Colonic mucosa (tissue), 4 donors: ENCODE measurements around the gene TM9SF1. TPM values are rescaled to one million over a fixed set of nuclear protein-coding genes. Genes with fewer than 3 reads are reported as not detected.

ENCODE experiments used
- DNase-seq: peaks from one replicate; pipeline ENCODE4 v3.0.0-alpha.2; 2020
- H3K27ac ChIP-seq: fragments of 200-600 bp; one replicate; pipeline ENCODE4 v1.8.0; 2021
- H3K27me3 ChIP-seq: fragments of 200-600 bp; one replicate; pipeline ENCODE4 v1.8.0; 2021
- H3K36me3 ChIP-seq: fragments of 200-600 bp; one replicate; pipeline ENCODE4 v1.8.0; 2021
- H3K4me1 ChIP-seq: fragments of 200-600 bp; one replicate; pipeline ENCODE4 v1.8.0; 2021; ENCODE audit warnings: mild to moderate bottlenecking
- H3K4me3 ChIP-seq: fragments of 200-600 bp; one replicate; pipeline ENCODE4 v1.8.0; 2021
- H3K9ac ChIP-seq, 2 donors: one replicate each; pipeline ENCODE4 v1.7.0; 2013; ENCODE audit warnings: control low read depth in 2 of 2, low read depth in 2 of 2, low read length in 2 of 2
- H3K9me3 ChIP-seq: fragments of 200-600 bp; one replicate; pipeline ENCODE4 v1.8.0; 2021
- CTCF ChIP-seq: fragments of 200-600 bp; IDR thresholded peaks from one replicate; pipeline ENCODE4 v1.8.0; 2022; ENCODE audit warnings: antibody characterized with exemption, mild to moderate bottlenecking
- intact Hi-C: fragments of 100-400 bp; cut with DNase I; formaldehyde crosslinking; loops from one replicate; pipeline ENCODE4 v1.14.1; 2022
- total RNA-seq, 2 donors: library from RNA; stranded (reverse); fragmentation: NEBNext Ultra II Directional in 1 of 2; extraction: Animal tissue kit (Norgen Biotek cat#: 25700) in 1 of 2; gene quantifications; one replicate each; pipeline ENCODE4 v1.2.1, GENCODE V29; 2021
- donor health status: healthy.
- donor health status: DM: no; HTN: no; CAD: no.
- donor health status: DM: no; HTN: no; CAD: no.

Gene TM9SF1
- total RNA-seq, 2 donors from 2014 or later, result 58.8 to 65.6 TPM

DNA sequence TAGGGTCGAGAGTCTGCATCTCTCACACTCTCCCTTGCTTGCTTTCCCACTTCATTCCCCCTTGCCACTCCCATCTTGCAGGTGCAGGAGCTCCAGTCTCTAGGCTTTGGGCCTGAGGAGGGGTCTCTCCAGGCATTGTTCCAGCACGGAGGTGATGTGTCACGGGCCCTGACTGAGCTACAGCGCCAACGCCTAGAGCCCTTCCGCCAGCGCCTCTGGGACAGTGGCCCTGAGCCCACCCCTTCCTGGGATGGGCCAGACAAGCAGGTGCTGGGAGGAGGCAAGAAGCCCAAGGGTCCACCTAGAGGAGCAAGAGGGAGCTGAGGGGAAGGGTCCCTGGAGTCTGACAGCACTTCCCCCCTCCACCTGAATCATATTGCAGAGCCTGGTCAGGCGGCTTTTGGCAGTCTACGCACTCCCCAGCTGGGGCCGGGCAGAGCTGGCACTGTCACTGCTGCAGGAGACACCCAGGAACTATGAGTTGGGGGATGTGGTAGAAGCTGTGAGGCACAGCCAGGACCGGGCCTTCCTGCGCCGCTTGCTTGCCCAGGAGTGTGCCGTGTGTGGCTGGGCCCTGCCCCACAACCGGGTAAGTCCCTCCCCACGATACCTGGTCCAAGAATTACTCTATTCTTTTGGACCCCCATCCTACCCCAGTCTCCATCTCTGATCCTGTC lies 43.7 kb downstream of the TM9SF1 start:
- no peaks in the 10 kb centered on the region for H3K27me3 ChIP-seq
- no peak overlapping the region for H3K27ac ChIP-seq
- intact Hi-C loops, result no loop called here
- H3K36me3 ChIP-seq, result peaks cover 29% of the 10 kb centered on the region
- H3K4me1 ChIP-seq, result peaks cover 12% of the 10 kb centered on the region
- DNase-seq, result no peak
- TF ChIP-seq CTCF, result no peak
- H3K9ac ChIP-seq, result no peak overlapping the region
- H3K9me3 ChIP-seq, result no peaks in the 10 kb centered on the region
- H3K4me3 ChIP-seq, result no peak overlapping the region

- H3K4me3 ChIP-seq, result no peak overlapping the region
- TF ChIP-seq CTCF, result no peak
- DNase-seq, result no peak
- H3K4me1 ChIP-seq, result peaks cover 12% of the 10 kb centered on the region
- intact Hi-C loops, result no loop called here
- H3K9me3 ChIP-seq, result no peaks in the 10 kb centered on the region
- H3K36me3 ChIP-seq, result peaks cover 29% of the 10 kb centered on the region
- H3K27me3 ChIP-seq, result no peaks in the 10 kb centered on the region
- H3K9ac ChIP-seq, result no peak overlapping the region
- H3K27ac ChIP-seq, result no peak overlapping the region
These were observed 44.2 kb downstream of the TM9SF1 start for GRCh38 chr14:24150993-24151392.

GRCh38 chr14:24150567-24150966 lies 44.7 kb downstream of the TM9SF1 start:
- Histone ChIP-seq H3K36me3 (peaks cover 26% of the 10 kb centered on the region), H3K27ac (no peak overlapping the region), H3K4me3 (no peak overlapping the region), H3K9ac (no peak overlapping the region), H3K9me3 (no peaks in the 10 kb centered on the region), H3K27me3 (no peaks in the 10 kb centered on the region), H3K4me1 (peaks cover 13% of the 10 kb centered on the region)
- intact Hi-C loops, result no loop called here
- no peak for DNase-seq
- no peak for TF ChIP-seq CTCF

DNA sequence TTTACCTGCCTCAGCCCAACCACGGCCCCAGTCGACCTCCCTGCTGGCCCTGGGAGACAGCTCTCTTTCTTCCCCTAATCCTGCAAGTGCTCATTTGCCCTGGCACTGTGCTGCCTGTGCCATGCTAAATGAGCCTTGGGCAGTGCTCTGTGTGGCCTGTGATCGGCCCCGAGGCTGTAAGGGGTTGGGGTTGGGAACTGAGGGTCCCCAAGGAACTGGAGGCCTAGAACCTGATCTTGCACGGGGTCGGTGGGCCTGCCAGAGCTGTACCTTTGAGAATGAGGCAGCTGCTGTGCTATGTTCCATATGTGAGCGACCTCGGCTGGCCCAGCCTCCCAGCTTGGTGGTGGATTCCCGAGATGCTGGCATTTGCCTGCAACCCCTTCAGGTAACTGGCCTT lies 45.2 kb downstream of the TM9SF1 start:
- no peak overlapping the region for H3K9ac ChIP-seq
- intact Hi-C loops, result no loop called here
- H3K27ac ChIP-seq, result no peak overlapping the region
- DNase-seq, result no peak
- TF ChIP-seq CTCF, result no peak
- no peaks in the 10 kb centered on the region for H3K9me3 ChIP-seq
- H3K36me3 ChIP-seq, result peaks cover 21% of the 10 kb centered on the region
- no peak overlapping the region for H3K4me3 ChIP-seq
- H3K27me3 ChIP-seq, result no peaks in the 10 kb centered on the region
- H3K4me1 ChIP-seq, result peaks cover 17% of the 10 kb centered on the region

DNA sequence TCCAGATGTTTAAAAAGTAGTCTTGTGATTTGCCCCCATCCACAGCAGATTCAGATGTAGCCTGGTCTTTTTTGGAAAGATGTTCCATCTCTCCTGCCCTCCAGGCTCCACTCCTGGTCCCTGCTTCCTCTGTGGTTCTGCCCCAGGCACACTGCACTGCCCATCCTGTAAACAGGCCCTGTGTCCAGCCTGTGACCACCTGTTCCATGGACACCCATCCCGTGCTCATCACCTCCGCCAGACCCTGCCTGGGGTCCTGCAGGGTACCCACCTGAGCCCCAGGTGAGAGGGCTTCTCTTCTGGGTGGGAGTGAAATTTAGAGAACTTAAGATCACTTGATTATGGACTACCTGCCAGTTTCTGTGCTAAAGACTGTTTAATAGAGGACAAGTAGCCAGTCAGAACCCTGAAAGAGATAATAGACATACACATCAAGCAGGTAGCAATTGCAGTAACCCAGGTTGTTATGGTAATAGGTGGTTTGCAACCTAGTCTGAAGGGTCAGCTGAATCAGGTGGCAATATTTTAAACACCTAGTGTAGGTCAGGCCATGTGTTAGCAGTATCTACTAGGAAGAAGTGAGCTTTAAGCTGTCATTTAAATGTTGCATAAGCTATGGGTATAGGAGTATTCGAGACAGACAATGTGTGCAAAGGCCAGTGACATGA lies 45.8 kb downstream of the TM9SF1 start:
- Histone ChIP-seq H3K4me3 (no peak overlapping the region), H3K4me1 (peaks cover 17% of the 10 kb centered on the region), H3K9ac (no peak overlapping the region), H3K9me3 (no peaks in the 10 kb centered on the region), H3K27ac (no peak overlapping the region), H3K36me3 (peaks cover 20% of the 10 kb centered on the region), H3K27me3 (no peaks in the 10 kb centered on the region)
- TF ChIP-seq CTCF, result no peak
- intact Hi-C loops, result no loop called here
- no peak for DNase-seq
